ENCODE results near the gene TMEM183A.

The TMEM183A gene

GRCh38 chr1:203033287-203033686 lies 26.1 kb downstream of the TMEM183A start:
- DNase-seq, result no peak

DNA sequence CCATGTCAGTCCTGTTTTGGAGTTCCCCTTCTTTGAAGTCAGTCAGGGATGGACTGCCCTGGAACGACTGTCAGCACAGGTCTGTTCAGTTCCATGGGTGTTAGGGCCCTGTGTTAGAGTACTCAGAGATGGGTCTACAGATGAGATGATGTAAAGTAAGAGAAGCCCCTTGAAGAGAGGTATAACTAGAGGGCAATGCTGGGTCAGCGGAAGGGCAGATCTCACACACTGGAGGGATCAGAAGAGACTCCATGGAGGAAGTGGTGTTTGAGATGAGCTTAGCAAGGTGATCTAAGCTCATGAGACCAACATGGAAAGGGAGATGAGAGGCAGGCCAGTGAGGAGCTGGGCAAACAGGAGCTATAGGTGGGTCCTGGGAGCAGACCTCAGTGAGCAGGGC lies 26.7 kb downstream of the TMEM183A start:
- DNase-seq, result no peak

DNA sequence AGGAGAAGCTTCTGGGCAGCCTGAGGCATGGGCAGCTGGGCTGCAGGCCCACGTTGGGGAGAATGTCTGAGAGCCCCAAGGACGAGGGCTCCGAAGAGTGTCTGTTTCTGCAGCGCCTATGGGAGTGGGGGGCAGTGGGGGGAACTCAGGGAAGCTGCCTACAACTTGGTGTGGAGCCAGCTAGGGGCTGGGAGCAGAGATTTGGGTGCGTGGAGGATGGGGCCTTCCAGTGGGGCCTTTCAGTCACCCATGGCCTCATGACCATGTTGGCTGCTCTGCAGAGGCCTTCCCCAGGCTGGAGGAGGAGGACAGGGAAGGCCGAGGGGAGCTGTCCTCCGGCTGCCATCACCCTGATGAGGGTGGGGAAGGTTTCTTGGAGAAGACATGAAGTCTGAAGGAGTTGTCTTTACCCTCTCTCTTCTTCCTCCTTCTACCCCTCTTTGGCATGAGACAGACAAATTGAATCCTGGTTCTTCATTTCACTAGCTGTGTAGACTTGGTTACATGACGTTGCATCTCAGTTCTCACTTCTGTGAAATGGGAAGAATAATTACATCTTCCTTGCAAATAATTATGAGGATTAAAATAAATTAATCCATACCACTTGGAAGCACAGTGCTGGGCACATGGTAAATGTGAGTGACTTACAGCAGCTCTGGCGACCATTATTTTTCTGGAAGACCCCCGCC lies 27.4 kb downstream of the TMEM183A start:
- no peak for DNase-seq

GRCh38 chr1:203035111-203036000 lies 28.2 kb downstream of the TMEM183A start:
- peak; percentile 94 to 99 for DNase-seq

DNA sequence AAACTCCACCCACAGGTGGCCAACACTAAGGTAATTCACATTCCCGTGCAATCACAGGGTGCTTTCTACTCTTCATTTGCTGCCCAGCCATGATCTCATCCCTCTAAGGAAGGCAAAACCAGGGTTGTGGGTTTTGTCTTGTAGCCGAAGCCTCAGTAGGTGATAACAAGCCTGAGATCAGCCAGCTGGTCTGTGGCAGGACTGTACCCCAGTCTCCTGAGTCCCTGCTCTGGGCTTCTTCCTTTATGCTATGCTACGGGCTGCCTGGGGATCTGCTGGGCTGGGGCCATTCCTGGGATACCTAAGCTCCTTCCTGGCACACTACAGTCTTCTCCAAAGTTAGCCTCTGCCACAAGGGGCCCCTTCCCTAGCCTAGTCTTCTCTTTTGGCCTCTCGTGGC lies 29.0 kb downstream of the TMEM183A start:
- no peak for DNase-seq

- DNase-seq, result no peak
Observed at GRCh38 chr1:203036537-203036936, 29.4 kb downstream of the TMEM183A start.

- DNase-seq, result no peak
Observed at GRCh38 chr1:203037509-203038190, 30.5 kb downstream of the TMEM183A start.

GRCh38 chr1:203038217-203038741 lies 31.1 kb downstream of the TMEM183A start:
- no peak for DNase-seq

DNA sequence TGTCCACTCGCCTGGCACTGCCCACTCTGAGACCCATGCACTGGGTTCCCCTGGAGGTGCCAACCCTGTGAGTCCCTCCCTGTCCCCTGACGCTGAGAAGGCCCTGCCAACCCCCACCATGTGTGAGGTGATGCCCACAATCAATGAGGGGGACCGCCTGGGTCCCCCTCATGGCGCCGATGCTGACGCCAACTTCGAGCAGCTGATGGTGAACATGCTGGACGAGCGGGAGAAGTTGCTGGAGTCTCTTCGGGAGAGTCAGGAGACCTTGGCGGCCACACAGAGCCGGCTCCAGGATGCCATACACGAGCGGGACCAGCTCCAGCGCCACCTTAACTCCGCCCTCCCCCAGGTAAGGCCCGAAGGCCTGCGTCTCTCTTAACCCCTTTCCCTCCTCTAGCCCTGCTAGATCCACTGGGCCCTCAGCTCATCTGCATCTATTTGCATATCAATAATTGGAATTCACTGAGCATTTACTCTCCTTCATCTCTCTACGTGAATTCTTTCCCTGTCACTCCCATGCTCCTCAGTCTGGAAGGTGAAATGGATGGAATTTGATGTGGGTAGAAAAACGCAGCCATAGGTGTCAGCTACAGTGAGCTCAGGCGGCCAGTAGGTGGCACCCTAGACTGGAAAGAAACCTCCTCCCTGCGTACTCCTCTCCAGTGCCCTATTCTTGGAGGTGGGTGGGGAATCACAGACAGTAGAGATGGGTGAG lies 31.9 kb downstream of the TMEM183A start:
- DNase-seq, result peak in 1 of 2 experiments; percentile 75

- no peak for DNase-seq
Observed at GRCh38 chr1:203039609-203040512, 32.7 kb downstream of the TMEM183A start.

DNA sequence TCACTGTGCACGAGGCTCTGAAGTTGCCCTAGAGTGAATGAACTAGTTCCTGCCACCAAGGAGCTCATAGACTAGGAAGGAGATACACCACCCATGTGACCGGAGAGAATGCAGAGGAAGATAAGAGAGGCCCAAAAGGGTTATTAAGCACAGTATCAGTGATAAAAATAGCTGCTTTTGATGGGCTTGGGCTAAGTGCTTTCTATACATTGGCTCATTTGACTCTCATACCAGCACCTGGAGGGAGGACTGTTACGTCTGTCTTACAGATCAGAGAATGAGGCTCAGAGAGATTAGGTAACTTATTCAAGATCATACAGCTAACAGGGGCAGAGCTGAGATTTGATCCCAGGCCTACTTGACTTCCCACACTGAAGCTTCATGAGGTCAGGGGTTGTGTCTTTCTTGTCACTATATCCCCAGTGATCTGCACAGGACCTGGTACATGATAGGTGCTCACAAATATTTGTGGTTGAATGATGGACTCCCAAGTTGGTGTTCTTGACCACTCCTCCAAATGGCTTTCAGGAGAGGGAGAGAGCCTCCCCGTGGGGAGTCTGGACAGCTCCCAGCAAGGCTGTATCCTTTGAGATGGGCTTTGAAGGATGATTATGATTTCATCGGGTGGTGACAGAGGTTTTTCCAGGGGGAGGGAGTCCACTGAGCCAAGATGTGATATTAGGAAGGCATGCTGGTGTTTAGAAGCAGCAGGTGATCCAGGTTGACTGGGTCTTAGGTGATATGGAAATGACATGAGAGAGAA lies 33.5 kb downstream of the TMEM183A start:
- no peak for DNase-seq

DNA sequence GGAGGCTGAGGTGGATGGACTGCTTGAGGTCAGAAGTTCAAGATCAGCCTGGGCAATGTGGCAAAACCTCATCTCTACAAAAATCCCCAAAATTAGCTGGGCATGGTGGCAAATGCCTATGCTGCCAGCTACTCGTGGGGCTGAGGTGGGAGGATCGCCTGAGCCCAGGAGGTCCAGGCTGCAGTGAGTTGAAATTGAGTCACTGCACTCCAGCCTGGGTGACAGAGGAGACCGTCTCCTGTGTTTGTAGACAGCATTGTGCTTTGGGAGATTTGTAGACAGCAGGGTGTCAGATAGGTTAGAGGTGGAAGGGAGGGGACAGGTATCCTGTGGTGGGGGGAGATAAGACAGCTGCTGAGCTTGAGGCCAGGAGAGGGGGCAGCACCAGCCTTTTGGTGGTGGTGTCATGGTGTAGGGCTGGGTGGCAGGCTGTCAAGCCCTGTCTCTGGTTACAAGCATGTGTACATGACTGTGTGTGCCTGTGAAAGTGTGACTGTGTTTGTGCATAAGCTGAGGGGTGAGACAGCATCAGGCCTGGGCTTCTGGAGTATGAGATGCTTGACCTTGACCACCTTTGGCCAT lies 34.3 kb downstream of the TMEM183A start:
- DNase-seq, result no peak

GRCh38 chr1:203043830-203044545 lies 36.8 kb downstream of the TMEM183A start:
- DNase-seq, result no peak

GRCh38 chr1:203044546-203045250 lies 37.5 kb downstream of the TMEM183A start:
- DNase-seq, result no peak

DNA sequence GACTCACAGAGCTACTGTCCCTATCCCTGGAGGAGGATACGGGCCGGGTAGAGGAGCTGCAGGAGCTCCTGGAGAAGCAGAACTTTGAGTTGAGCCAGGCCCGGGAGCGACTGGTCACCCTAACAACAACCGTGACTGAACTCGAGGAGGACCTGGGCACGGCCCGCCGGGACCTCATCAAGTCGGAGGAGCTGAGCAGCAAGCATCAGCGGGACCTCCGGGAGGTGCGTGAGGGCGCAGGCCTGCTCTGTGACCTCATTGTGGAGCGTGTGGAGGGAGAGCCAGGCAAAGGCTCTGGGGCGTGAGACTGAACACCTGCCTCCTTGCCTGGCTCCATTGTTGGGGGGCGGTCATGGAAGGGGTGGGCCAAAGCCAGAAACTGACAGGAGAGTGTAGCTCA lies 38.2 kb downstream of the TMEM183A start:
- DNase-seq, result no peak

- peak in 1 of 2 experiments; percentile 34 for DNase-seq
Observed at GRCh38 chr1:203045821-203046594, 38.8 kb downstream of the TMEM183A start.

DNA sequence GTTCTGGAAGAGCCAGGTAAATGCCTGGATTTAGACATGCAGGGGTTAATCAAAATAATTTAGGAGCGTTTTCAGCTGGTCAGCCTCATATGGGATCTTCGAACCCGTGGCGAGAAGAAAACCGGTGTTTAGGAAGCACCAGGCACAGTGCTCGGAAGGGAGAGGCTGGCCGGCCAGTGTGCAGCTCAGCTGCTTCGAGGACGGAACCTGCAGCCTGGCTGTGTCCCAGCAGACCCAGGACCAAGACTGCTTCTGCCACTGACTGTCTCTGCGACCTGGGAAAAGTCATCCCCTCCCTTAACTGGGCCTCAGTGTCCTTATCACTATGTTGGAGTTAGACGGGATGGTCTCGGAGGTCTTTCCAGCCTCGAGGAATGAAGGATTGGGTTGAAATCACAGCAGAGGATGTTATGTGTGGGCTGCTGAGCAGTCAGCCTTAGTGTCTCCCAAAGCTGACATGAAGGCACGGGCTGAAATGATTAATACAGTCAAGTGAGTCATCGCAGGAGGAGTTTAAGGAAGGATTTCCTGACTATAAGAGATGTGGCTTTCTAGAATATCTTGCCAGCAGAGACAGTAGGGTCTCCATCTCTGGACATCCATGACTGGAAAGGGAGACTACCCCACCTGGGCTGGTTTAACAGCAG lies 39.9 kb downstream of the TMEM183A start:
- no peak for DNase-seq

GRCh38 chr1:203048086-203048485 lies 40.9 kb downstream of the TMEM183A start:
- DNase-seq, result no peak

Measured in cerebellar nuclear complex (tissue), 1 donor.